HG03565 (cell line): ENCODE results near the gene RAB34.
"Not testable (repeated sequence)": the region's sequence is repeated elsewhere in the genome, so short reads cannot be mapped to it uniquely, and the experiment has no call there.

ENCODE experiments used
- ATAC-seq: cut with Tn5 transposase; IDR thresholded peaks from one replicate; pipeline ENCODE4 v1.9.1; 2021; ENCODE audit warnings: mild to moderate bottlenecking, moderate library complexity; ENCODE audit not compliant: unreplicated experiment

The RAB34 gene

GRCh38 chr17:28746611-28747050, 29.0 kb upstream of the RAB34 start:
- no peak for ATAC-seq

- no peak for ATAC-seq
Observed at GRCh38 chr17:28745786-28746411, 28.2 kb upstream of the RAB34 start.

GRCh38 chr17:28744972-28745785, 27.5 kb upstream of the RAB34 start:
- no peak for ATAC-seq

GRCh38 chr17:28744104-28744971, 26.7 kb upstream of the RAB34 start:
- peak; percentile 9 for ATAC-seq

- peak; percentile 34 for ATAC-seq
Observed at GRCh38 chr17:28743243-28744103, 25.8 kb upstream of the RAB34 start, which contains the start of gene TRAF4. Gene TRAF4, plus strand, starts transcription at chr17:28744011. Its CDS starts 102 bp downstream, at chr17:28744113.

GRCh38 chr17:28741358-28742349, 24.0 kb upstream of the RAB34 start:
- no peak for ATAC-seq

- ATAC-seq: no peak
Observed at GRCh38 chr17:28740406-28741357, 23.0 kb upstream of the RAB34 start.

GRCh38 chr17:28738680-28739384, 21.2 kb upstream of the RAB34 start:
- no peak for ATAC-seq

- peak; percentile 67 for ATAC-seq
Observed at GRCh38 chr17:28737770-28738679, 20.4 kb upstream of the RAB34 start.

GRCh38 chr17:28737316-28737715, 19.6 kb upstream of the RAB34 start:
- ATAC-seq: no peak

GRCh38 chr17:28735913-28736769, 18.5 kb upstream of the RAB34 start:
- ATAC-seq: not testable (repeated sequence)

GRCh38 chr17:28735242-28735722, 17.6 kb upstream of the RAB34 start:
- ATAC-seq: no peak

GRCh38 chr17:28734712-28735241, 17.1 kb upstream of the RAB34 start:
- ATAC-seq: no peak

GRCh38 chr17:28733346-28733745, 15.7 kb upstream of the RAB34 start:
- no peak for ATAC-seq

GRCh38 chr17:28729950-28730330, 12.3 kb upstream of the RAB34 start:
- ATAC-seq: no peak
